HG02852 (cell line): Measurements from ENCODE around the gene ARMC6.
"Not testable (repeated sequence)": the region's sequence is repeated elsewhere in the genome, so short reads cannot be mapped to it uniquely, and the experiment has no call there.

ENCODE experiments used
- ATAC-seq: cut with Tn5 transposase; IDR thresholded peaks from one replicate; pipeline ENCODE4 v1.9.1; 2021; ENCODE audit warnings: mild to moderate bottlenecking, moderate library complexity; ENCODE audit not compliant: unreplicated experiment

Gene ARMC6

GRCh38 chr19:19106938-19107337, 73.5 kb downstream of the ARMC6 start:
- ATAC-seq, result not testable (repeated sequence)

GRCh38 chr19:19107654-19108053, 74.3 kb downstream of the ARMC6 start:
- ATAC-seq, result no peak
